ENCODE results near the gene CTCFL.

The CTCFL gene

GRCh38 chr20:57524511-57525176, at the start of gene CTCFL:
Gene CTCFL, minus strand, starts transcription at chr20:57525140. Its CDS starts 935 bp downstream, at chr20:57524205.
- no peak for DNase-seq

GRCh38 chr20:57573894-57574293, 49.0 kb upstream of the CTCFL start:
- DNase-seq = no peak

GRCh38 chr20:57573242-57573641, 48.3 kb upstream of the CTCFL start:
- no peak for DNase-seq

GRCh38 chr20:57571782-57572416, 47.0 kb upstream of the CTCFL start:
- DNase-seq = no peak

- DNase-seq = no peak
Observed at GRCh38 chr20:57570920-57571319, 46.0 kb upstream of the CTCFL start.

GRCh38 chr20:57570145-57570850, 45.4 kb upstream of the CTCFL start:
- DNase-seq = peak; percentile 82

GRCh38 chr20:57568960-57569359, 44.0 kb upstream of the CTCFL start:
- DNase-seq = no peak

GRCh38 chr20:57568088-57568896, 43.4 kb upstream of the CTCFL start:
- no peak for DNase-seq

GRCh38 chr20:57567471-57568079, 42.6 kb upstream of the CTCFL start:
- no peak for DNase-seq

GRCh38 chr20:57566803-57567459, 42.0 kb upstream of the CTCFL start:
- no peak for DNase-seq

- DNase-seq = no peak
Observed at GRCh38 chr20:57566399-57566798, 41.5 kb upstream of the CTCFL start.

GRCh38 chr20:57564951-57565642, 40.2 kb upstream of the CTCFL start:
- DNase-seq = no peak

- no peak for DNase-seq
Observed at GRCh38 chr20:57564180-57564802, 39.4 kb upstream of the CTCFL start.

GRCh38 chr20:57563522-57563921, 38.6 kb upstream of the CTCFL start:
- DNase-seq = no peak

- DNase-seq = no peak
Observed at GRCh38 chr20:57562541-57563465, 37.9 kb upstream of the CTCFL start.

GRCh38 chr20:57561356-57562279, 36.7 kb upstream of the CTCFL start:
- DNase-seq = no peak

GRCh38 chr20:57560554-57561355, 35.8 kb upstream of the CTCFL start, which contains the start of gene PCK1:
Gene PCK1, plus strand, starts transcription at chr20:57561110. Its CDS starts 302 bp downstream, at chr20:57561412.
- DNase-seq = peak; percentile 69
